ENCODE measurements around the gene PTPRE.

Gene PTPRE

GRCh38 chr10:127872871-127873600 is 33.9 kb upstream of the PTPRE start:
- TF ChIP-seq POLR2A (IDR thresholded peaks at IDR 0.05; ENCODE audit: low read depth, low read length): no peak
- TF ChIP-seq TAF1 (IDR thresholded peaks at IDR 0.05; ENCODE audit: low read depth, low read length): no peak
- TF ChIP-seq PAX5 (IDR thresholded peaks at IDR 0.05; ENCODE audit: insufficient read depth, low read length, severe bottlenecking): no peak
- TF ChIP-seq POU2F2 (IDR thresholded peaks at IDR 0.05; ENCODE audit: low read depth, low read length): no peak
- no peak for TF ChIP-seq POLR2AphosphoS5 (IDR thresholded peaks at IDR 0.05; ENCODE audit: low read depth, low read length)
- no peak for TF ChIP-seq SPI1 (IDR thresholded peaks at IDR 0.05; ENCODE audit: low read depth, low read length)
- FAIRE-seq: no peak
- no peak for DNase-seq (ENCODE audit: insufficient read length, low spot score)

- TF ChIP-seq POU2F2 (IDR thresholded peaks at IDR 0.05; ENCODE audit: low read depth, low read length) (no peak), PAX5 (IDR thresholded peaks at IDR 0.05; ENCODE audit: insufficient read depth, low read length, severe bottlenecking) (no peak), POLR2AphosphoS5 (IDR thresholded peaks at IDR 0.05; ENCODE audit: low read depth, low read length) (no peak), SPI1 (IDR thresholded peaks at IDR 0.05; ENCODE audit: low read depth, low read length) (no peak), POLR2A (IDR thresholded peaks at IDR 0.05; ENCODE audit: low read depth, low read length) (no peak), TAF1 (IDR thresholded peaks at IDR 0.05; ENCODE audit: low read depth, low read length) (no peak)
- DNase-seq (ENCODE audit: insufficient read length, low spot score) (no peak), FAIRE-seq (no peak)
These were observed 32.9 kb upstream of the PTPRE start for GRCh38 chr10:127873901-127874470.

GRCh38 chr10:127874671-127875448 is 32.0 kb upstream of the PTPRE start:
- TF ChIP-seq POU2F2 (IDR thresholded peaks at IDR 0.05; ENCODE audit: low read depth, low read length) (no peak), POLR2A (IDR thresholded peaks at IDR 0.05; ENCODE audit: low read depth, low read length) (no peak), POLR2AphosphoS5 (IDR thresholded peaks at IDR 0.05; ENCODE audit: low read depth, low read length) (no peak), SPI1 (IDR thresholded peaks at IDR 0.05; ENCODE audit: low read depth, low read length) (no peak), TAF1 (IDR thresholded peaks at IDR 0.05; ENCODE audit: low read depth, low read length) (no peak), PAX5 (IDR thresholded peaks at IDR 0.05; ENCODE audit: insufficient read depth, low read length, severe bottlenecking) (no peak)
- DNase-seq (ENCODE audit: insufficient read length, low spot score) (no peak), FAIRE-seq (no peak)

GRCh38 chr10:127875449-127875765 is 31.5 kb upstream of the PTPRE start:
- FAIRE-seq: no peak
- TF ChIP-seq PAX5 (IDR thresholded peaks at IDR 0.05; ENCODE audit: insufficient read depth, low read length, severe bottlenecking): no peak
- no peak for TF ChIP-seq POU2F2 (IDR thresholded peaks at IDR 0.05; ENCODE audit: low read depth, low read length)
- TF ChIP-seq POLR2A (IDR thresholded peaks at IDR 0.05; ENCODE audit: low read depth, low read length): no peak
- no peak for TF ChIP-seq SPI1 (IDR thresholded peaks at IDR 0.05; ENCODE audit: low read depth, low read length)
- no peak for TF ChIP-seq TAF1 (IDR thresholded peaks at IDR 0.05; ENCODE audit: low read depth, low read length)
- no peak for TF ChIP-seq POLR2AphosphoS5 (IDR thresholded peaks at IDR 0.05; ENCODE audit: low read depth, low read length)
- DNase-seq (ENCODE audit: insufficient read length, low spot score): no peak

- no peak for FAIRE-seq
- no peak for TF ChIP-seq SPI1 (IDR thresholded peaks at IDR 0.05; ENCODE audit: low read depth, low read length)
- TF ChIP-seq PAX5 (IDR thresholded peaks at IDR 0.05; ENCODE audit: insufficient read depth, low read length, severe bottlenecking): no peak
- no peak for TF ChIP-seq POLR2A (IDR thresholded peaks at IDR 0.05; ENCODE audit: low read depth, low read length)
- TF ChIP-seq POLR2AphosphoS5 (IDR thresholded peaks at IDR 0.05; ENCODE audit: low read depth, low read length): no peak
- no peak for TF ChIP-seq TAF1 (IDR thresholded peaks at IDR 0.05; ENCODE audit: low read depth, low read length)
- TF ChIP-seq POU2F2 (IDR thresholded peaks at IDR 0.05; ENCODE audit: low read depth, low read length): no peak
- no peak for DNase-seq (ENCODE audit: insufficient read length, low spot score)
These were observed 31.0 kb upstream of the PTPRE start for GRCh38 chr10:127875916-127876315.

GRCh38 chr10:127877116-127877515 is 29.8 kb upstream of the PTPRE start:
- DNase-seq (ENCODE audit: insufficient read length, low spot score) (no peak), FAIRE-seq (no peak)
- TF ChIP-seq POLR2AphosphoS5 (IDR thresholded peaks at IDR 0.05; ENCODE audit: low read depth, low read length) (no peak), SPI1 (IDR thresholded peaks at IDR 0.05; ENCODE audit: low read depth, low read length) (no peak)

GRCh38 chr10:127877699-127878098 is 29.2 kb upstream of the PTPRE start:
- DNase-seq (ENCODE audit: insufficient read length, low spot score) (no peak), FAIRE-seq (no peak)
- TF ChIP-seq PAX5 (IDR thresholded peaks at IDR 0.05; ENCODE audit: insufficient read depth, low read length, severe bottlenecking): no peak
- no peak for TF ChIP-seq POLR2AphosphoS5 (IDR thresholded peaks at IDR 0.05; ENCODE audit: low read depth, low read length)
- no peak for TF ChIP-seq POU2F2 (IDR thresholded peaks at IDR 0.05; ENCODE audit: low read depth, low read length)
- no peak for TF ChIP-seq SPI1 (IDR thresholded peaks at IDR 0.05; ENCODE audit: low read depth, low read length)
- TF ChIP-seq TAF1 (IDR thresholded peaks at IDR 0.05; ENCODE audit: low read depth, low read length): no peak
- no peak for TF ChIP-seq POLR2A (IDR thresholded peaks at IDR 0.05; ENCODE audit: low read depth, low read length)

- TF ChIP-seq PAX5 (IDR thresholded peaks at IDR 0.05; ENCODE audit: insufficient read depth, low read length, severe bottlenecking) (no peak), SPI1 (IDR thresholded peaks at IDR 0.05; ENCODE audit: low read depth, low read length) (no peak), POLR2AphosphoS5 (IDR thresholded peaks at IDR 0.05; ENCODE audit: low read depth, low read length) (no peak), POLR2A (IDR thresholded peaks at IDR 0.05; ENCODE audit: low read depth, low read length) (no peak), POU2F2 (IDR thresholded peaks at IDR 0.05; ENCODE audit: low read depth, low read length) (no peak), TAF1 (IDR thresholded peaks at IDR 0.05; ENCODE audit: low read depth, low read length) (no peak)
- no peak for FAIRE-seq
- no peak for DNase-seq (ENCODE audit: insufficient read length, low spot score)
These were observed 28.3 kb upstream of the PTPRE start for GRCh38 chr10:127878475-127879055.

- no peak for TF ChIP-seq POLR2A (IDR thresholded peaks at IDR 0.05; ENCODE audit: low read depth, low read length)
- TF ChIP-seq TAF1 (IDR thresholded peaks at IDR 0.05; ENCODE audit: low read depth, low read length): no peak
- TF ChIP-seq POU2F2 (IDR thresholded peaks at IDR 0.05; ENCODE audit: low read depth, low read length): no peak
- 0 out of 2 replicates have a peak, but pooled peaks have one; percentile 19 for TF ChIP-seq SPI1 (IDR thresholded peaks at IDR 0.05; ENCODE audit: low read depth, low read length)
- FAIRE-seq (no peak), DNase-seq (ENCODE audit: insufficient read length, low spot score) (no peak)
These were observed 26.3 kb upstream of the PTPRE start for GRCh38 chr10:127880557-127880956.
